GM10847 (cell line): ENCODE data around the gene ZNF512B.

Experiments
- POLR2A ChIP-seq: IDR thresholded peaks from 2 replicates; pipeline ENCODE4 v1.6.1; 2011; ENCODE audit not compliant: insufficient read length; ENCODE audit errors: extremely low read depth

Gene ZNF512B

GRCh38 chr20:63945031-63945658 is 24.6 kb downstream of the ZNF512B start:
- TF ChIP-seq POLR2A = no peak

DNA sequence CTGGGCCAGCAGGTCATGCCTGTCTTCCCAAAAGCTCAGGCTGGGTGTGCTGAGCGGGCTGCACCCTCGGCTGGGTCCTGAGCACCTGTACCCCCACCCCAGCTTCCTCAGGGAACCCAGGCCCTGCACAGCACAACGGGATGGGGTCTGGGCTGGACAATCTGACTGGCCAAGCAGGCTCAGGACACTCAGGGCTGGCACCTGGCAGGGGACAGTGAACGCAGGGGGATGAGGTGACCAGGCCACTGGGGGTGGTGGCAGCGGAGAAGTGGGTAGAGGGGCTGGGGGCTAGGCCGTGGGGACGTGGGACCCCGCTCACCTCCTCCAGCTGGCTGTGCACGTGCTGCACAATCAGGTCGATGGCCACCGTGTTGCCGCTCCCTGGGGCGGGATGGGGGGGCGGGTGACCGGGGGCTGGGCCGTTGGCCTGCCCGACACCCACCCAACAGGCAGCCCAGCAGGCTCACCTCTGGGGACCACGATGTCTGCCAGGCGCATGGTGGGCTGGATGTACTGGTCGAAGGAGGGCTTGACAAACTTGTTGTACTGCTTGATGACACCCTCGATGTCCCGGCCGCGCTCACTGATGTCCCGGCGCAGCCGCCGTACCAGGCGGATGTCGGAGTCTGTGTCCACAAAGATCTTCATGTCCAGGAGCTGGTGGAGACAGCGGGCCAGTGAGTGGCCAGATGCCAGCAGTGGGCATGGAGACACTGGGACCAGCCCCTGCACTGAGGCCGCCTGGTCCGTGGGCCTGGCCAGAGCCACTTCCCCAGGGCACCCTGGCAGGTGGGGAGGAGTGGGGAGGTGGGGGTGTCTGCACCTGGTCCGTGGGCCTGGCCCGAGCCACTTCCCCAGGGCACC is 25.4 kb downstream of the ZNF512B start:
- no peak for TF ChIP-seq POLR2A

- no peak for TF ChIP-seq POLR2A
Observed at GRCh38 chr20:63943808-63944077, 26.0 kb downstream of the ZNF512B start.

DNA sequence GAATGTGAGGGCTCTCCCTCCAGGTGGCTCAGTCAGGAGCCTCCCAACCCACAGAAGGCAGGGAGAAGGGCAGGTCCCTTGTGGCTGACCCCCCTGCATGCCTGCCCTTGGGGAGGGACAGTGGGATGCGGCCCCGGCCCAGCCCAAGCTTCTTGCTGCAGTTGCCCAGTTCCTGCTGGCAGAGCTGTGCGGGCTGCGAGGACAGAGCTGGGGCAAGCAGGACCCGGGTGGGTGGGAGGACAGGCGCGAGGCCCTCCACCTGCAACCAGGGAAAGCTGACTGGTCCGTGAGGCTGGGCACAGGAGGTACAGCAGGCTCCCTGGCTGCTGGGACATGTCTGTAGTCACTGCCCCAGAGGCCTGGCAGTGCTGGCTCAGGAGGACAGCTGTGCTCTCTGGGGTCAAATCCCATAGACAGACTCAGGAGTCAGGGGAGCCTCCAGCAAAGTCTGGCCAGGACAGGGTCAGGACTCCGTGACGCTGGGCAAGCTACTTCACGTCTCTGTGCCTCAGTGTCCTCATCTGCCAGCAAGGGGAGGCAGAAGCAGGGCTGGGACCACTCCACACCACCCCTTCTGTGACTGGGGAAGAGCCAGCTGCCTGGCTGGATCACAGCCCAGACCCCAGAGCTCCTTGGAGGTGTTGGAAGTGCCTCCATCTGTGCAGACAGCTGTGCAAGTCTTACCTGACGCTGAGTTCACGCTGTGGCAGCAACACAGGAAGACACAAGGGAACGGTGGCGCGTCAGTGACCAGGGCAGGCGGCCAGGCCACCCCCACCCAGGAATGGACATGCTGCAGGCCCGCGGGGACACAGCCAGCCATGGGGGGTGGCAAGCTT is 26.5 kb downstream of the ZNF512B start:
- no peak for TF ChIP-seq POLR2A

- TF ChIP-seq POLR2A = no peak
Observed at GRCh38 chr20:63942250-63942951, 27.3 kb downstream of the ZNF512B start.

DNA sequence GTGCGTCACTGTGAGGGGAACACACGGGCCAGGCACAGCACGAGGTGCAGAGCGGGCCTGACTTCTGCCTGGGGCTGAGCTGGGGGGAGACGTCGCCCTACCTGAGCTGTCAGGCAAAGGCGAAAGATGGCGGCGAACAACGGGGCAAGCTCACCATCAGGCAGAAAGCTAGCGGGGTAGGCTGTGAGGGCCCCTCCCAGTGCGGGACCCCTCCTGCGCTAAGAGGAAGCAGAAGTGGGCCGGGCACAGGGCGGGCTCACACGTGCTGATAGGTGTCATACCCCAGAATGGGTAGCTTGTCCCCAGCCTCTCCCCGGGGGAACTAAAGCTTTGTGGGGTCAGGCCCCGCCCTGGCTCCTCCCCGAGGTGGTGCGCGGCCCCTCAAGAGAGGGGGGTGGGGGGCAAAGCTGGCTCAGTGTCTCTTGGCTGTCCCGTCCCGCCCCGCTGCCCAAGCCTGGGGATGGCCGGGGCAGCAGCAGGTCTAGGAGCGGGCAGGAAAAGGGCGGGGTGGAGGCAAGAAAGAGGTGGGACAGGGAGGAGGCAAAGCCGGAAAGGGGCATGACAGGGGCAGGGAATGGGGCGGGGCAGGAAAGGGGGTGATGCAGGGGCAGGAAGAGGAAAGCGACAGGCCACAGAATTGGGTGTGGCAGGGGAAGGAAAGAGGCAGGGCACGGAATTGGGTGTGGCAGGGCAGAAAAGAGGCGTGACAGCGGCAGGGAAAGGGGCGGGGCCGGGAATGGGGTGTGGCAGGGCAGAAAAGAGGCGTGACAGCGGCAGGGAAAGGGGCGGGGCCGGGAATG is 28.2 kb downstream of the ZNF512B start:
- TF ChIP-seq POLR2A = no peak

GRCh38 chr20:63940472-63941266 is 29.1 kb downstream of the ZNF512B start:
- TF ChIP-seq POLR2A = no peak

DNA sequence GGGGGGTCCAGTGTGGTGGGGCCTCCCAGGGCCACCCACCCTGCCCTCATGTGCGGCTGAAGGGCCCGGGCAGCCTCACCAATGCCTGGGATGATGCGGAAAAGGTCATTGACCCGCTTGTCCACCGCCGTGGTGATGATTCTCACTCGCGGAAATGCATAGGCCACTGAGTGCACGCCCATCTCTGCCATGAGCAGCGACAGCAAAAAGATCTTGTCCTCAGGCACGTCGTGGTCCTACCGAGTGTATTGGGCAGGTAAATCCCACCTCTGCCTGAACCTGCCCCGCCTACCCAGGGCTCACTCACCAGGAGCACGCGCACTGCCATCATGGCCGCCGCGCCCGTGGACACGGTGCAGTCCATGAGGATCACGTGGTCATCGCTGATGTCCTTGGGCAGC is 29.7 kb downstream of the ZNF512B start:
- TF ChIP-seq POLR2A = no peak

- no peak for TF ChIP-seq POLR2A
Observed at GRCh38 chr20:63939061-63939935, 30.4 kb downstream of the ZNF512B start.

- no peak for TF ChIP-seq POLR2A
Observed at GRCh38 chr20:63937596-63937995, 32.1 kb downstream of the ZNF512B start.

- no peak for TF ChIP-seq POLR2A
Observed at GRCh38 chr20:63935447-63935846, 34.3 kb downstream of the ZNF512B start.

GRCh38 chr20:63934271-63935068 is 35.3 kb downstream of the ZNF512B start:
- TF ChIP-seq POLR2A = no peak

- no peak for TF ChIP-seq POLR2A
Observed at GRCh38 chr20:63933646-63934045, 36.1 kb downstream of the ZNF512B start.
